Effector memory CD4-positive, alpha-beta T cell (primary cell): Measurements from ENCODE around the gene CENPP.

Source experiments
- DNase-seq, 3 donors: peaks; one replicate each; pipeline ENCODE4 v3.0.0-alpha.2; 2020
- H3K27ac ChIP-seq: 2 replicates; pipeline ENCODE4 v1.7.0; 2013; ENCODE audit warnings: mild to moderate bottlenecking, low read length, moderate library complexity; ENCODE audit not compliant: insufficient read depth, poor library complexity, severe bottlenecking
- H3K27me3 ChIP-seq: replicated peaks from 2 replicates; pipeline ENCODE4 v1.7.0; 2013; ENCODE audit warnings: mild to moderate bottlenecking, low read length; ENCODE audit not compliant: insufficient read depth, control insufficient read depth, poor library complexity, severe bottlenecking
- H3K36me3 ChIP-seq: 2 replicates; pipeline ENCODE4 v1.7.0; 2013; ENCODE audit warnings: mild to moderate bottlenecking, low read length, moderate library complexity; ENCODE audit not compliant: control insufficient read depth, insufficient read depth
- H3K4me1 ChIP-seq: 2 replicates; pipeline ENCODE4 v1.7.0; 2013; ENCODE audit warnings: low read length, mild to moderate bottlenecking; ENCODE audit not compliant: control insufficient read depth, insufficient read depth, poor library complexity, severe bottlenecking
- H3K4me3 ChIP-seq: 2 replicates; pipeline ENCODE4 v1.7.0; 2013; ENCODE audit warnings: low read length, low read depth, mild to moderate bottlenecking; ENCODE audit not compliant: insufficient read depth, poor library complexity, severe bottlenecking
- H3K9me3 ChIP-seq: 2 replicates; pipeline ENCODE4 v1.7.0; 2013; ENCODE audit warnings: mild to moderate bottlenecking, low read length, moderate library complexity; ENCODE audit not compliant: control insufficient read depth

Gene CENPP

GRCh38 chr9:92608241-92608908 is 282.6 kb downstream of the CENPP start:
- H3K36me3 ChIP-seq, result peaks cover 13% of the 10 kb centered on the region
- no peak for DNase-seq
- H3K9me3 ChIP-seq, result no peaks in the 10 kb centered on the region
- no peaks in the 10 kb centered on the region for H3K4me1 ChIP-seq
- no peak overlapping the region for H3K27ac ChIP-seq
- no peak overlapping the region for H3K4me3 ChIP-seq
- no peaks in the 10 kb centered on the region for H3K27me3 ChIP-seq

- H3K4me3 ChIP-seq, result no peak overlapping the region
- no peaks in the 10 kb centered on the region for H3K27me3 ChIP-seq
- no peaks in the 10 kb centered on the region for H3K9me3 ChIP-seq
- H3K36me3 ChIP-seq, result peaks cover 17% of the 10 kb centered on the region
- no peak for DNase-seq
- H3K4me1 ChIP-seq, result no peaks in the 10 kb centered on the region
- no peak overlapping the region for H3K27ac ChIP-seq
Observed at GRCh38 chr9:92608909-92609445, 283.2 kb downstream of the CENPP start.

GRCh38 chr9:92610470-92611420 is 285.0 kb downstream of the CENPP start:
- no peak overlapping the region for H3K4me3 ChIP-seq
- no peaks in the 10 kb centered on the region for H3K4me1 ChIP-seq
- no peaks in the 10 kb centered on the region for H3K27me3 ChIP-seq
- DNase-seq, result no peak
- H3K27ac ChIP-seq, result no peak overlapping the region
- peaks cover 20% of the 10 kb centered on the region for H3K36me3 ChIP-seq
- no peaks in the 10 kb centered on the region for H3K9me3 ChIP-seq

- no peaks in the 10 kb centered on the region for H3K4me1 ChIP-seq
- no peaks in the 10 kb centered on the region for H3K27me3 ChIP-seq
- peaks cover 24% of the 10 kb centered on the region for H3K36me3 ChIP-seq
- H3K27ac ChIP-seq, result no peak overlapping the region
- no peak overlapping the region for H3K4me3 ChIP-seq
- H3K9me3 ChIP-seq, result no peaks in the 10 kb centered on the region
- DNase-seq, result no peak
Observed at GRCh38 chr9:92611621-92612285, 286.0 kb downstream of the CENPP start.

GRCh38 chr9:92612292-92612691 is 286.5 kb downstream of the CENPP start:
- Histone ChIP-seq H3K4me1 (no peaks in the 10 kb centered on the region), H3K36me3 (peaks cover 25% of the 10 kb centered on the region), H3K9me3 (no peaks in the 10 kb centered on the region), H3K4me3 (no peak overlapping the region), H3K27ac (no peak overlapping the region), H3K27me3 (no peaks in the 10 kb centered on the region)
- no peak for DNase-seq

- peaks cover 28% of the 10 kb centered on the region for H3K36me3 ChIP-seq
- DNase-seq, result no peak
- H3K4me3 ChIP-seq, result no peak overlapping the region
- no peaks in the 10 kb centered on the region for H3K27me3 ChIP-seq
- no peaks in the 10 kb centered on the region for H3K4me1 ChIP-seq
- no peak overlapping the region for H3K27ac ChIP-seq
- H3K9me3 ChIP-seq, result no peaks in the 10 kb centered on the region
Observed at GRCh38 chr9:92612816-92613215, 287.1 kb downstream of the CENPP start.

GRCh38 chr9:92613268-92614122 is 287.7 kb downstream of the CENPP start:
- H3K4me1 ChIP-seq, result no peaks in the 10 kb centered on the region
- peaks cover 35% of the 10 kb centered on the region for H3K36me3 ChIP-seq
- DNase-seq, result no peak
- no peaks in the 10 kb centered on the region for H3K27me3 ChIP-seq
- no peak overlapping the region for H3K4me3 ChIP-seq
- no peak overlapping the region for H3K27ac ChIP-seq
- no peaks in the 10 kb centered on the region for H3K9me3 ChIP-seq

- H3K9me3 ChIP-seq, result no peaks in the 10 kb centered on the region
- peaks cover 41% of the 10 kb centered on the region for H3K36me3 ChIP-seq
- no peak overlapping the region for H3K4me3 ChIP-seq
- H3K27ac ChIP-seq, result no peak overlapping the region
- H3K4me1 ChIP-seq, result no peaks in the 10 kb centered on the region
- no peak for DNase-seq
- H3K27me3 ChIP-seq, result no peaks in the 10 kb centered on the region
Observed at GRCh38 chr9:92614123-92614510, 288.4 kb downstream of the CENPP start.

GRCh38 chr9:92614763-92615461 is 289.2 kb downstream of the CENPP start:
- peaks cover 41% of the 10 kb centered on the region for H3K36me3 ChIP-seq

More at GRCh38 chr9:92614763-92615461, 289.2 kb downstream of the CENPP start:
- H3K27ac ChIP-seq, result no peak overlapping the region
- no peak for DNase-seq
- no peaks in the 10 kb centered on the region for H3K27me3 ChIP-seq
- H3K4me3 ChIP-seq, result no peak overlapping the region
- no peaks in the 10 kb centered on the region for H3K4me1 ChIP-seq
- no peaks in the 10 kb centered on the region for H3K9me3 ChIP-seq
